Activated naive CD4-positive, alpha-beta T cell treated with anti-CD3 and anti-CD28 coated beads, Interleukin-2, amount 50 U/mL, for 16 hours (primary cell): Measurements from ENCODE around the gene KLRF1.

Source experiments
- DNase-seq: peaks from one replicate; pipeline ENCODE4 v3.0.0-alpha.2; 2020

Gene KLRF1, protein sequence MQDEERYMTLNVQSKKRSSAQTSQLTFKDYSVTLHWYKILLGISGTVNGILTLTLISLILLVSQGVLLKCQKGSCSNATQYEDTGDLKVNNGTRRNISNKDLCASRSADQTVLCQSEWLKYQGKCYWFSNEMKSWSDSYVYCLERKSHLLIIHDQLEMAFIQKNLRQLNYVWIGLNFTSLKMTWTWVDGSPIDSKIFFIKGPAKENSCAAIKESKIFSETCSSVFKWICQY

DNA sequence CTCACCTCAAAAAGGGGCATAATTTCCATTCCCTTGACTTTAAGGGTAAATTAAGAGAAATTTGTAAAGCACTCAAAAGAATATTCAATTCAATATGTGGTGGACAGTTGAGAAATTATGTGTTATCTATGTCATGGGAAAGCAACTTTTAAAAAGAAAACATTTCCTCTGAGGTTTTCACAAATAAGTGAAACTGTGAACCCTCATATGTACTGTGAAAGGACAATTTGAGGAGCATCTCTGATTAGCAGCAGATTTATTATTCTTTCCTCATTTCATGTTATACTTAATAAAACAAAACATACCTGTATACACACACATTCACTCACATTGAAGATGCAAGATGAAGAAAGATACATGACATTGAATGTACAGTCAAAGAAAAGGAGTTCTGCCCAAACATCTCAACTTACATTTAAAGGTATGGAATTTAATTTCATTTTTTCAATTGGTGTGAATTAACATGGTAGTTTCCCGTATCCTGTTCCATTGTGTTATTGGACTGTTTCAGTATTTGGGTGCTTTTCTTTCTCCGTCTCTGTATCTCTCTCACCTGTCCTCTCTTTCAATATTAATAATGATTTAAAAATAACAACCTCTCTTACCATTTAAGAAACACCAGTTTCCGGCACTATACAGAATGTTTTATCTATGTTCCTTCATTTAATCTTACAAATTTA, at the start of gene KLRF1:
Gene KLRF1, plus strand, starts transcription at position 273 of the 680 bp plus-strand sequence. Its CDS starts 64 bp downstream, at position 337.
- DNase-seq, result no peak

DNA sequence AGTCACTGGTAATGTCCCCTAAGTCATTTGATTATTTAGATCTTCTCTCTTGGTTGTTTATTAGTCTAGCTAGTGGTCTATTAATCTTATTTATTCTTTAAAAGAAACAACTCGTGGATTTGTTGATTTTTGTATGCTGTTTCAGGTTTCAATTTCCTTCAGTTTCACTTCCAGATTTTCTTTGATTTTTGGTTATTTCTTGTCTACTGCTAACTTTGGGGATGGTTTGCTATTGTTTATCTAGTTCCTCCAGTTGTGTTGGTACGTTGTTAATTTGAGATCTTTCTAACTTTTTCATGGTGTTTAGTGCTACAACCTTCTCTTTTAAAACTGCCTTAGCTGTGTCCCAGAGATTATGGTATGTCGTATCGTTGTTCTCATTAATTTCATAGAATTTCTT, 48.1 kb upstream of the KLRF1 start:
- DNase-seq, result no peak

DNA sequence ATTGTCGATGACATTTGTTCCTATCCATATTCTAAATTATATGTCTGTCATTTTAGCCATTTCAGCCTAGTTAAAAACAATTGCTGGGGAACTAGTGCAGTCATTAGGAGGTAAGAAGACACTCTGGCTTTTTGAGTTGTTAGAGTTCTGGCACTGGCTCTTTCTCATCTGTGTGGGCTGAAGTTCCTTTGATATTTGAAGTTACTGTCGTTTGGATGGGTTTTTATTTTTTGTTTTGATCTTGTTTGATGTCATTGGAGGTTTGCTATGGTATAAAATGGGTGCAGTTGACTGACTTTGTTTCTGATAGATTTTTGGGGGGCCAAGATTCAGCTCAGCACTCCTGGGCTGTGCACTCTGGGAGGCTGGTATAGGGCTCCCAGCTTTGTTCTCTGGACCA, 45.9 kb upstream of the KLRF1 start:
- no peak for DNase-seq

DNA sequence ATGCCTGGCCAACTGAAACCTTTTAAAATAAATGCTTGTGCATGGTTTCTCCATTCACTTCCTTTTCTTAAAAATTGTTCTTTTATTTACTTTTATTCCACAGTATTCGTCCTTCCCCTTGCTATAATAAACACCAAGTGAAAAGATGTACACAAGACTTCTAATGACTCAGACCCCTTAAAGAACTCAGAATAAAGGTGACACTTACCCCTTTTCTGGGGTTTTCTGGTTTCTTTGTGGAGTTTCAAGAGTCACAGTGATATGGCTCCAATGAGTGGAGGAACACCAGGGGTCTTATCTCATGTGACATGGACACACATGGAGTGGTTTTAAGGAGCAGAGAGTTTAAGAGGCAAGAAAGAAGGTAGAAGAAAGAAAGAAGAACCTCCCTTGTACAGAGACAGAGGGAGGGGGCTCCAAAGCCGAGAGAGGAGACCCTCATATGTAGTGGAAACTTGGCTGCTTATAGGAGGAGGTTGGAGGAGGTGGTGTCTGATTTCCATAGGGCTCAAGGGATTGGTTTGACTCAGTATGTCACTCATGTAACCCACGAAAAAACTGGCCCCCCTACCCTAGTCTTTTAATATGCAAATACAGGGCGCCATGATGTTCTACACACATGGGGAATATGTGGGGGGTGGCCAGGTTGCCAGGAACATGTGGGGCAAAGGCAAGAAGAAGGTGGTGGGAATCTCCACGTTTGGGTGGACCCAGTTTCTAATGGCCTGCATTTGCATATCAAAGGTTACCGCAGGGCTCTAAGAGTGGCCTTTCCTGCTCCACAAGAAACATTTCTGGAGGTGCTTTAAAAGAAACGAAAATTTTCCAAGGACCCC, 44.5 kb upstream of the KLRF1 start:
- no peak for DNase-seq

DNA sequence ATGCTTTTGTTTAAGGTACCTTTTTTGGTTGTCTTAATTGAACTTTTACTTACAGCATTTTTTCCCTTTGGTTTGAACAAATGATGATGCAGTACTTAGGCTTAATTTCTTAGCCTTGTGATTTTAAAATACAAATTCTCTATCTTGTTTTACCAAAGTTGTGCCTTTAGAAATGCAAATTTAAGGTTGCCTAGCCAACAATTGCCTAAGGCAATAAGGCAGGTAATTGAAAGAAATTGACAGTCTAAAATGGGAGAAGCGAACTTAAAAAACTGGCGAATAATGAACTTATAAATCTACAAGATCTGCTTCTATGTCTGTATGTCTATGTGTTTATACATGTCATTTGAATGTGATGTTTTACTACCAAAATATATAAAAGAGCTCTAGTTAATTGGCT, 43.0 kb upstream of the KLRF1 start:
- DNase-seq, result no peak

DNA sequence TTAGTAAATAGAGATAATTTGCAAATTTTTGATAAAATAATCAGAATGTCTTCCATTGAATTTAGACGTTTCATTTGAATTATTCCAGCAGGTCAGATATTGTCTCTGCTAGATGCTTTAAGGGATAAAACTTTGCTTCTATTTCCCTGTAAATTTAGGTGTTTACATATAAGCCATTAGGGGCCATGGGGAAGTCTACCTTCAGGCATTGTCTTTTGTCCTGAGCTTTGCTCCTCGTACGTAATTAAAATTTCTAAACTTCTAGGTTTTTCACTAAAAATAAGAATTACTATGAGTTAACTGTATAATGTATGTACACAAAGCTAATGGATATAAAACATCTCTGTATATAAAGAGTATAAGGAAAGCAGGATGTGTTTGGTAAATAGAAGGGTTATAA, 42.5 kb upstream of the KLRF1 start:
- DNase-seq, result no peak

DNA sequence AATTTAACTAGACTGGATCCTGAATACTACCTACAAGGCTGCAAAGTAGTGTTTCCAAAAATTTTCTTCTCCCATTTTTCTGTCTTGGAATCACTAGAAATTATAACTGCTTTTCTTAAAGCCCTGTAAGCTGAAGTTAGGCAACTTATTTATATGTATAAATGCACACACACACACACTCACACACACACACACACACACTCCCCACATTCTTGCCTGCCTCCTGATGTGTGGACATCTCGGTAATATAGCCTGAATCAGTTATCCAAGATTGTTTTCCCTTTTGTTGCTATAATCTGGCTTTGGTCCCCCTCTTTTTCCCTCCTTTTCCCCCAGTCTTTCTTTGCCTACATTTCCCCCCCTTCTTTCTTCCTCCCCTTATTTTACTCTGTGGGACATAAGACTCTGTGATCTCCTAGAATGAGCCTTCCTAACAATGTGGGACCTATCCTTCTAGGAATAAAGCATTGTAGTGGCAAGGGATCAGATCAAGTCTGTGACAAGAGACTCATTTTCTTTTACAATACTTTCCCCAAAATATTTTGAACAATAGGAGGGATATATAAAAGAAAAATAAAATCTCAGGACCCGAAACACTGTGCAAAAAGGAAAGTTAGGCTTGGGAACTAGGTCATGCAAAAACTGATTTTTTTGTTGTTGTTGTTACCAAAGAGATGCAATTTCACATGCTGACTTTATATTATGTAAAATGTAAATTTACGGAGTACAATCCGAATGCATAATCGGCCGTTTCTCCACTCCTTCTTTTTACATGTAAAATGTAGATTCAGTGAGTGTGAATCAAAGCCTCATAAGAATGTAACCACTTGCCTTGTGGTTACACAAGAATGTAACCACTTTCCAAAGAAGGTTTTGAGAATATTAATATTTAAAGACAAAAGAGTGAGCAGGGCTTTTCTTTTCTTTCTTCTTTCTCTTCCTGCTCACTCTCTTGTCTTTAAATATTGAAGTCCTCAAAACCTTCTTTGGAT, 40.3 kb upstream of the KLRF1 start:
- DNase-seq, result no peak

DNA sequence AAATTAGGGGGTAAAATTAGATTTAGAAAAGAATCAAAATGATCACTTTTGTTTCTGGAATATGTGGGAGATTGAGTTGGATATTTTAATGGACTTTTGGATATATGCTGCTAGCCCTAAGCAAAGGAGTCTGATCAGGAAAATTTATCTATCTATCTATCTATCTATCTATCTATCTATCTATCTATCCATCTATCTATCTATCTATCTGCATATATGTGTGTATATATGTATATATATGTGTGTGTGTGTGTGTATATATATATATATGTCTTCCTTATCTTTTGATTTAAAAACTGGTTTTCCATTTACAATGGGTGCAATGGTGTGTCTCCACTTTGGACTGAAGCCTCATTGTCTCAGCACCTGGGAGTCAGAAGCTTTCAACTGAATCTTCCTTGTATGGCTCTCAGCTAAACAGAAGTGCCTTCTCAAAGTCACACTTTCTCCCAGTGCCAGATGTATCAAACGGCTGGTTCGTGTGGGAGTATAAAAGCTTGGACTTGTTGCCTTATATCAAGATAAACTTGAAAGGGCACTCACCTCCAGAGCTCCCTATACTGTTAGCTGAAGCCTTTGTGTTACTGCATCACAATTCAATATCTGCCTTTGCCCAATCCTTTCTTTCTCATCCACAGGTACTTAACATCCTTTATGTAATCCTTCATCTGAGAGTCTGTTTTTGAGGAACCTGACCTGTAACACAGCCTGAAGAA, 34.9 kb upstream of the KLRF1 start:
- DNase-seq, result no peak

DNA sequence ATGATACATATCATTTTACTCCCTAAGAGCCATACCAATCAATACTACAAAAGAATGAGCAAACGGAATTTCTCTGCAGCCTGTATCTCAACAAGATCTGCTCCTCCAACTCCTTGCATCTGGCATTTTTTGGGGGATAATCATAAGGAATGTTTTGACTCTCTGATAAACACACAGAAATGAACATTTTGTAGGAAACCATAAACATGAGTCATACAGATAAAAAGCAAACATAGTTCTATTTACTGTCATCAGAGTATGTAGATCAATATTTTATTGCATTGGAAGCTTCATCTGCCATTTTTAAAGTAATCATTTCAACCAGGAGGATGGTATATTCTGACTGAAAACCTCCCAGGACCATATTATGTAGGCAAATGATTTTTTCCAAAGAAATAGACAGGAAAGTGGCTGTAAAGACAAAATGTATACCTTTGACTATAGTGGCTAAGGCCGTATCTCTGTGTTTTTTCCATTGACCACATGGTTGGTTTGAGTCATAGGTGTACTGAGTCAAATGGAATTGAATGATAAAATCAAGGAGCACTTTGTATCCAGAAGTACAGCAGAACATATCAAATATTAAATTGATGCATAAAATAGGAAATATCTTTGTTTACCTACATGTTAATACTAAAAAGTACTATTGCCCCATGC, 34.2 kb upstream of the KLRF1 start:
- DNase-seq, result no peak

DNA sequence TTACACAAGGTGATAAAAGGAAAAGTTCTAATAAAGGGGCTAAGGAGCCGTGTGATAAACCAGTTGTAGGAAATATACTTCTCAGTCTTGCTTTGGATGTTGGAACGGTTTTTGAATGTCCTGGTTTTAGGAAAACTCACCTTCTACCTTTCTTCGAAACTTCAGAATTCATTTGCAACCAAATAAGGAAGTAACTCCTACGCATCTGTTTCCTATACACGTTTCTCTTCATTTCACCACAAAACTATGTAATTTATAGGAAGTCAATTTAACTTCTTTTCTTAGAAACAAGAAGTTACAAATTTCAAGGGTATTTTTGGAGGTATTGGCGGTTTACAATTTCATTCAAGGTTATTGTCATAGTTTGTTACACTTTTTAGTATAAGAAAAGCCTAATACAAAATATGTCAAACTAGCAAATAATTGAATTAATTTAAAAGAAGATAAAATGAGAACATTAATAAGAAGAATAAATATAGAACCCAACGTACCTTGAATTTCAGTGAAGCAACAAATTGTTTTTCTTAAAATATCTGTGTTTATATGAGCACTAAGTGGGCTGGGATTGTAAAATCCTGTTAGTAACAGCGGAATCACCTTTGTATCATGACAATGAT, 33.4 kb upstream of the KLRF1 start:
- no peak for DNase-seq

DNA sequence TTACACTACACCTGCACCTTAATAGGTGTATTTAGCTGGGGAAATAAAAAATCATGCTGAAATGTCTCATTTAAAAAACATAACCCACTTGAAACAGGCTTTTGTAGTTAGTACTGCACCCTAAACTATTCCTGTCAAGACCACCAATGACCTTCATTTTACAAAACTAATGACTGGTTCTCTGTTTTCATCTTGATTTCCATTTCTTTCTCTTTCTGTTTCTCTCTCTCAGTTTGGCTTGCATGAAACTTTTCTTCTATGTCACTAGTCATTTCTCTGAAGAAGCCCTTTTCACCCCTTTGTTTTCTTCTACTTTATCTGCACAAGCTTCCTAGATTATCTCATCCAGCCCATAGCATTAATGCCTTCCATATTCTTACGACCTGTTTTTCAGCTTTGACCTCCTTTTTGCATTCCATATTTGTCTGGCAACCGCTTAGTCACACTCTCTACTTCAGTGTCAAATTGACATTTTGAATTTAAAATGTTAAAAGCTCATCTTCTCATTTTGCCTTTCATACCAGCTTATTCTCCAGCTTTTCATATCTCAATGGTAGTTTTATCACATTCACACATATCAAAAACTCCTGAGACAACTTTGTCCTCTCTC, 32.7 kb upstream of the KLRF1 start:
- DNase-seq, result no peak

DNA sequence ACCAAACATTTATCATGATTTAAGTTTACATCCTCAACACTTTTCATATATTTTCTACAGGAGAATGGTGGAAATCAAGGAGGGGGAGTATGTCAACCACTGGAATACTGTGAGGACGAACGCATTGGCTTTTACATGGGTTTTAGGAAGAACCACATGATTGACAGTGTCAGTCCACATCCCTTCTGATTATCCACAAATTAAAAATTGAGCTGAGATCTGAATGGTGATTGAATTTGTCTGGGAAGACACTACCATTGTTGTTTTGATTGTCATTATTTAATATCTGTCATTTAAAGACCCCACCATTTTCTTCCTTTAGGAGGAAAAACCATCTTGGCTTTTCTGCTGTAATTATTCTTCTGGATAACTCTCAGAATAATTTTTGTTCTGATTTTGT, 31.3 kb upstream of the KLRF1 start:
- DNase-seq, result no peak

DNA sequence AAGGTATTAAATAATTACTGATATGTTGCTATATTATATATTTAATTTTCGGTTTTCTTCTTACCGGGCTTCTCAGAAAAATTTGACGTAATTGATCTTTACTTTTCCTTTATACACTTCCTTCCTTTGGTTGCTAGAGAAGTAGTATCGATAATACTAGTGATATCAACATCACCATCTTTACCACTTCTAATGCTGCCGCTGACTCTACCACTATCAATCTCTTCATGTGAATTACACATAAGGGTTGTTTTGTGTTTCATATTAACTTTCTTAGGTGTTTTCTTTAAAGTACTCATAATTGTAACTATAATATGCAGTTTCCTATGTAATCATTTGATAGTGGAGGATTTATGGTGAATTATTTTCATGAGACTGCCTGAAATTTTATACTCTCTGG, 30.9 kb upstream of the KLRF1 start:
- DNase-seq, result no peak

DNA sequence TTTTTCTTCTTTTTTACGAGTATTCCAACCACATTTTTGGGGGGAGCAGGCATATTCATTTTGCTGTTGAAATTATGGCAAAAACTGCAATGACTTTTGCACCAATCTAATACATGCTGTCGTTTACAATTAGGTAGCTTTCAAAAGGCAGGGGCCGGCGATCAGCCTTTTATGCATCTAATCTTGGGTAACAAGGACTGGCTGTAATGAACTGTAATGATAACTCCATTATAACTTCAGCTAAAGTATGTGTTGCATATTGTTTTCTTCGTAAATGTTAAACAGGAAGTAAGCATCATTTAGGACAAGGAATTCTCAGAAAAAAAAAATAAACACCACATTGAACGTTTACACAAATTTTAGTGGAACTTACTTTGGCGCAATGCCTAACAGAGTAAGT, 30.3 kb upstream of the KLRF1 start:
- DNase-seq, result no peak

DNA sequence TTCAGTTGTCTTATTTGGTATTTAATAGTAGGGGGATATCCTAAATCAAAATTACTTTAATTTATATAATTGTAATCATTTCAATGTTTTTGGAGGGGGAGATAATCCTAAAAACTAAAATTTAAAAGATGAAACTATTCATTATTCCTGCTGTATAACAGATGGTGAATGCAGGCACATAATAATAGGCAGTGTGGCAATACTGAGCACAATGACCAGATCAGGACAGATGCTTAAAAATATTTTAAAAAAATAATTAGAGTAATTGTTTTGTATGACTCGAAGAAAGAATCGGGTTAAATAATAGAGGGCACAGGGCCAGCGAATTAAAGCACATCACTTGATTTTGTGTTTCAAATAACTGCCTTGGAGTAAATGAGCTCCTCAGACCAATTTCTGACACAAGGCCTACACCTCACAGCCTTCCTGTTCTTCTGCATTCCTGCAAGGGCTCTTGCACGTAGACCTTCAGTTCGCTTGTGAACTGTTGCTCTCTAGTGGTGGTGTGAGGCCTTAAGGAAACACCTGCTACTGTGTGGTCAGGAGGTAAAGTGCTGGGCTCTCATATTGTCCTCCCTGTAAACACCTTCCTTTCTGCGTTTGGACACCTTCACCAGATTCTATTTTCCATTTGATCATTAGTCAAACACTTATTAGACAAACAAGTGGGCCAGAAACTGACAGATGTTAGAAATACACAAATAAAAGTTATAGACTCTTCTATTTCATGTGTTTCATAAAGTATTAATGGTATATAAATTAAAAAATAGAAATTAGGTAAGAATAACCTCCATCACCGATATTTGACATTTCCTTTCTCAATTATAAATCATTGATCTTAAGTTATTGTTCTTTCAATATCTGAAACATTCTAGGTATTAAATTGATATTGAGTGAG, 29.3 kb upstream of the KLRF1 start:
- DNase-seq, result peak; percentile 62

DNA sequence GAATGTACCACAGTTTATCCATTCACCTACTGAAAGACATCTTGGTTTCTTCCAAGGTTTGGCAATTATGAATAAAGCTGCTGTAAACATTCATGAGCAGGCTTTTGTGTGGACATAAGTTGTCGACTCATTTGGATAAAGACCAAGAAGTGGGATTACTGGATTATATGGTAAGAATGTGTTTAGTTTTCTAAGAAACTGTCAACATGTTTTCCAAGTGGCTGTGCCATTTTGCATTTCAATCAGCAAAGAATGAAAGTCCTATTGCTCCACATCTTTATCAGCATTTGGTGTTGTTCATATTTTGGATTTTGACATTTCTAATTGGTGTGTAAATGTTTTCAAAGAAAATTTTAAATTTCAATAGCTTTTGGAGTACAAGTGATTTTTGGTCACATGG, 27.3 kb upstream of the KLRF1 start:
- no peak for DNase-seq

DNA sequence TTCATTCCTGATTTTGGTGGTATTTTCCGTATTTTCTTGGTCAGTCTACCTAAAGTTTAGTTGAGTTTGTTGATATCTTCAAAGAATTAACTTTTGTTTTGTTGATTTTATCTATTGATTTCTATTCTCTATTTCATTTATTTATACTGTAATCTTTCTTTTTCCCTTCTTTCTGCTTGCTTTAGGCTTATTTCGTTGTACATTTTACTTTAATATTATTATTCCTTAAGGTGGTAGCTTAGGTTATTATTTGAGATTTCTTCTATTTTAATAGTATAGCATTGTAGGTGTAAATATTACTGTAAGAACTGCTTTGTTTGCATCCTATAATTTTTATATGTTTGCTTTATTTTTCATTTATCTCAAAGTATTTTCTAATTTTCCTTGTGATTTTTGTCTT, 21.4 kb upstream of the KLRF1 start:
- no peak for DNase-seq

DNA sequence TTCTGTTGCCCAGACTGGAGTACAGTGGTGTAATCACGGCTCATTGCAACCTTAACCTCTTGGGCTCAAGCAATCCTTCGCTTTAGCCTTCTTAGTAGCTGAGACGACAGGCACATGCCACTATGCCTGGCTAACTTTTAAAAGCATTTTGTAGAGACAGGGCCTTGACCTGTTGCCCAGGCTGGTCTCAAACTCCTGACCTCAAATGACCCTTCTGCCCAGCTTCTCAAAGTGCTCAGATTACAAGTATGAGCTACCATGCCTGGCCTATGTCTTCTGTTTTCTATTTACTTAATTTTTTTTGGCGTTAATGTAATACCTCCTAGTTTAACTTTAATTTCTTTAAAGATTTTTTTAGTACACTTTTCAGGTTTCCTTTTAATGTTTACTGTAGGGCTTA, 20.6 kb upstream of the KLRF1 start:
- no peak for DNase-seq

DNA sequence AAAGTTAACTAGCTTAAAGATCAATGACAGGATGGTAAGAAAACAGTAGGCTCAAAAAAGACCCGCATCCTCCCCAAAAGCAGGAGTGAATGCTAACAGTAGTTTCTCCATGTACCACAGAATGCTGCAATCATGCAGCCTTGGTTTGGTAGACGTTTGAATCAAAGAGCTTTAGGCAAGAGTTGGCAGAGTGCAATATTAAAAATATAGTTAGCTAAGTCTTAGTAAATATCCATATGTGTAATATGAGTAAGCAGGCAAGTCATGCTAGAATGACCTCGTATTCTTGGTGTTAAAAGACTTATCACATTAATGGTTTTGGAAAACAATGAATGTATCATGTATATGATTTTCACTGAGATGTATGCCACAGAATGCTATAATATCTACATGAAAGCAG, 18.8 kb upstream of the KLRF1 start:
- no peak for DNase-seq

DNA sequence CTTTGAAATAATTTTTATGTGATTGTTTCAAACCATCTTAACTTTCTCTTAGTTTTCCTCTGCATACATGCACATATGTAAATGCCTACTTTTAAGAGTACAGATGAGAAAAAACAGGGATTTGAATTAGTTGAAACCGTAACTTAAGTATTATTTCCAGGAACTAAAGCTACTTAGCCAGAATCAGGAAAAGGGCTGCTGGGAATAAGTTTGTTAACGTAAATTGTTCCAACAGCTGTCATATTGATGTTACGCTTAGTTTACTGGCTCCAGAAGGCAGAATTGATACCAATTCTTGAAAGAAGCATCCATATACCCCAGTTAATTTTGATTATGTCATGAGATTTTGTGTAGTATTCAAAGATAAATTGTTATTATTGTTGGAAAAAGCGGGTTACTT, 17.9 kb upstream of the KLRF1 start:
- no peak for DNase-seq
